HCT116 (cell line): ENCODE results near the gene FHIT. TPM values are rescaled to one million over a fixed set of nuclear protein-coding genes. Genes with fewer than 3 reads are reported as not detected.

Source experiments
- ATAC-seq: fragments of 200-7000 bp; cut with Tn5 transposase; 2 replicates; pipeline ENCODE4 v1.9.1; 2020; ENCODE audit warnings: mild to moderate bottlenecking, moderate library complexity
- BruUV-seq: library from RNA; stranded (reverse); fragments of 400-500 nt; replicated peaks from 2 replicates; lab custom pipeline; 2021; lab: Mats Ljungman, UMichigan
- CTCF ChIA-PET: fragments of 300-600 bp; sonication (Branson Sonifier 250); formaldehyde crosslinking; loops from one replicate; lab custom pipeline; 2021; ENCODE audit warnings: antibody characterized with exemption; lab: Charles Lee
- POLR2A ChIA-PET: fragments of 300-600, 350-600 bp; sonication (Branson Sonifier 250); formaldehyde crosslinking; loops from one replicate; lab custom pipeline; 2021; ENCODE audit warnings: antibody characterized with exemption; lab: Charles Lee
- RAD21 ChIA-PET, 2 experiments: fragments of 300-600 bp; sonication (Branson Sonifier 250); formaldehyde crosslinking; loops; one replicate each; lab custom pipeline; 2023; ENCODE audit warnings: low total read pairs in 2 of 2; ENCODE audit not compliant: uncharacterized antibody in 2 of 2, unreplicated experiment in 2 of 2, low non-redundant PET in 1 of 2; lab: Charles Lee
- DNase-seq: peaks from one replicate; pipeline ENCODE4 v3.0.0-alpha.2; 2010; ENCODE audit warnings: low read depth, low spot score
- H2AFZ ChIP-seq: fragments of 200-600 bp; shearing (Covaris generic), sonication (generic); 2 replicates; pipeline ENCODE4 v1.6.1; 2017; ENCODE audit warnings: low read depth, mixed run types, mixed read lengths, antibody characterized with exemption, low read length; ENCODE audit not compliant: poor library complexity, severe bottlenecking
- H3K27ac ChIP-seq: 2 replicates; pipeline ENCODE4 v1.5.1; 2012; ENCODE audit warnings: low read depth, low read length
- H3K27me3 ChIP-seq: fragments of 200-600 bp; sonication (generic); 2 replicates; pipeline ENCODE4 v1.6.1; 2016; ENCODE audit warnings: mixed run types, low read length, mixed read lengths; ENCODE audit not compliant: insufficient read depth
- H3K36me3 ChIP-seq, 2 experiments: fragments of 200-500 bp in 1 of 2; fragments of 200-600 bp in 1 of 2; sonication (Bioruptor generic) in 1 of 2; sonication (generic) in 1 of 2; 2 replicates each; pipeline versions ENCODE4 v1.5.1 to v1.6.1; 2014 to 2016; ENCODE audit warnings: low read length in 2 of 2, inconsistent platforms in 1 of 2, mixed read lengths in 1 of 2, mixed run types in 1 of 2; ENCODE audit not compliant: insufficient read depth in 2 of 2, control insufficient read depth in 1 of 2
- H3K4me1 ChIP-seq, 2 experiments: fragments of 200-600 bp in 1 of 2; sonication (generic) in 1 of 2; 2 replicates each; pipeline versions ENCODE4 v1.5.1 to v1.6.1; 2012 to 2017; ENCODE audit warnings: low read length in 2 of 2, inconsistent platforms in 1 of 2, mild to moderate bottlenecking in 1 of 2, mixed read lengths in 1 of 2, mixed run types in 1 of 2, moderate library complexity in 1 of 2; ENCODE audit not compliant: insufficient read depth in 2 of 2, control insufficient read depth in 1 of 2
- H3K4me2 ChIP-seq: fragments of 200-600 bp; sonication (generic); 2 replicates; pipeline ENCODE4 v1.6.1; 2017; ENCODE audit warnings: mixed run types, low read length, mixed read lengths
- H3K4me3 ChIP-seq, 2 experiments: fragments of 200-600 bp in 1 of 2; sonication (generic) in 1 of 2; replicated peaks in 1 of 2; 2 replicates each; pipeline ENCODE4 v1.5.1; 2011 to 2016; ENCODE audit warnings: low read length in 2 of 2, control low read depth in 1 of 2, low read depth in 1 of 2, mild to moderate bottlenecking in 1 of 2, mixed read lengths in 1 of 2, mixed run types in 1 of 2
- H3K79me2 ChIP-seq: fragments of 200-600 bp; sonication (generic); 2 replicates; pipeline ENCODE4 v1.6.1; 2017; ENCODE audit warnings: mild to moderate bottlenecking, mixed run types, low read length, moderate library complexity, mixed read lengths; ENCODE audit not compliant: insufficient read depth
- H3K9ac ChIP-seq: fragments of 200-600 bp; sonication (generic); 2 replicates; pipeline ENCODE4 v1.6.1; 2016; ENCODE audit warnings: low read length, mixed read lengths
- H3K9me2 ChIP-seq: fragments of 200-600 bp; sonication (generic), shearing (Covaris generic); 2 replicates; pipeline ENCODE4 v1.6.1; 2017; ENCODE audit warnings: mixed run types, mild to moderate bottlenecking, moderate library complexity; ENCODE audit not compliant: insufficient read depth
- H3K9me3 ChIP-seq, 2 experiments: fragments of 200-500 bp in 1 of 2; fragments of 200-600 bp in 1 of 2; sonication (Bioruptor generic) in 1 of 2; sonication (generic) in 1 of 2; 2 replicates each; pipeline ENCODE4 v1.6.1; 2014 to 2017; ENCODE audit warnings: low read length in 2 of 2, mixed read lengths in 2 of 2, inconsistent platforms in 1 of 2, low read depth in 1 of 2, mild to moderate bottlenecking in 1 of 2, mixed run types in 1 of 2, moderate library complexity in 1 of 2; ENCODE audit not compliant: control insufficient read depth in 1 of 2, insufficient read depth in 1 of 2
- H4K20me1 ChIP-seq: fragments of 200-600 bp; sonication (generic), shearing (Covaris generic); 2 replicates; pipeline ENCODE4 v1.6.1; 2017; ENCODE audit warnings: mixed run types, mild to moderate bottlenecking, moderate library complexity; ENCODE audit not compliant: insufficient read depth
- CEBPB ChIP-seq: IDR thresholded peaks from 2 replicates; pipeline ENCODE4 v1.6.1; 2012; ENCODE audit warnings: low read depth
- POLR2A ChIP-seq: IDR thresholded peaks from 2 replicates; pipeline ENCODE4 v1.7.0; 2011; ENCODE audit warnings: borderline replicate concordance; ENCODE audit not compliant: insufficient read depth, insufficient read length; ENCODE audit errors: extremely low read depth
- SRF ChIP-seq: IDR thresholded peaks from 2 replicates; pipeline ENCODE4 v1.6.1; 2012; ENCODE audit warnings: low read depth
- TCF7L2 ChIP-seq: IDR thresholded peaks from 2 replicates; pipeline ENCODE4 v1.7.0; 2011; ENCODE audit warnings: borderline replicate concordance, inconsistent platforms; ENCODE audit not compliant: insufficient read depth, insufficient read length; ENCODE audit errors: extremely low read depth
- ZNF274 ChIP-seq: fragments of 200-500 bp; sonication (Bioruptor generic); IDR thresholded peaks from 2 replicates; pipeline ENCODE4 v1.6.1; 2014; ENCODE audit warnings: mild to moderate bottlenecking, low read depth, low read length, inconsistent platforms
- intact Hi-C: fragments of 100-400 bp; cut with micrococcal nuclease; formaldehyde crosslinking; loops from 2 replicates; pipeline ENCODE4 v1.10.0; 2022
- total RNA-seq: library from RNA; stranded (reverse); gene quantifications from one replicate; pipeline ENCODE4 v1.2.1, GENCODE V29; 2021; ENCODE audit not compliant: unreplicated experiment
- TF ChIP-seq, protein P1 (sequence below): IDR thresholded peaks from 2 replicates; pipeline ENCODE4 v1.6.1; 2012; ENCODE audit warnings: low read depth

The FHIT gene
- total RNA-seq, 1 experiment from 2014 or later, result 20.1 TPM

DNA sequence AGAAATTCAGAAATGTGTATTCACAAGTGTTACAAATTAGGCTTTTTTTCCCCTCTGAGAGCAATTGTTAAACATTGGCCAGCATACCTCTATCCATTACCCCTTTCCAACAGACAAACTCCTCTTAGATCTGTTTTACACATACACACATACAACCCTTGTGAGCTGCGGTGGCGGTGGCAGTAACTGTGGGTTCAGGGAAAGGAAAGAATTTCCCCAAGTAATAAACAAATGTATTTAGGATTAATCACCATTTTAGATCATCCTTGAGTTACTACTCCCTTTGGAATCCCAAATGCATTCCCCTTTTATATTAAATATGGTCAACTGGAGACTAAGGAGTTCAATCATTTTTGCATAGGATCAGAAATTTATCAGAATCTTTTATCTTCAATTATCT, 667.0 kb downstream of the FHIT start:
- intact Hi-C loops, result loop anchor here (5.0 kb wide), 1 partner anchor 788 kb away; no protein-coding TSS in a partner anchor
- TF ChIP-seq CEBPB, result no peak
- TF ChIP-seq, protein P1, sequence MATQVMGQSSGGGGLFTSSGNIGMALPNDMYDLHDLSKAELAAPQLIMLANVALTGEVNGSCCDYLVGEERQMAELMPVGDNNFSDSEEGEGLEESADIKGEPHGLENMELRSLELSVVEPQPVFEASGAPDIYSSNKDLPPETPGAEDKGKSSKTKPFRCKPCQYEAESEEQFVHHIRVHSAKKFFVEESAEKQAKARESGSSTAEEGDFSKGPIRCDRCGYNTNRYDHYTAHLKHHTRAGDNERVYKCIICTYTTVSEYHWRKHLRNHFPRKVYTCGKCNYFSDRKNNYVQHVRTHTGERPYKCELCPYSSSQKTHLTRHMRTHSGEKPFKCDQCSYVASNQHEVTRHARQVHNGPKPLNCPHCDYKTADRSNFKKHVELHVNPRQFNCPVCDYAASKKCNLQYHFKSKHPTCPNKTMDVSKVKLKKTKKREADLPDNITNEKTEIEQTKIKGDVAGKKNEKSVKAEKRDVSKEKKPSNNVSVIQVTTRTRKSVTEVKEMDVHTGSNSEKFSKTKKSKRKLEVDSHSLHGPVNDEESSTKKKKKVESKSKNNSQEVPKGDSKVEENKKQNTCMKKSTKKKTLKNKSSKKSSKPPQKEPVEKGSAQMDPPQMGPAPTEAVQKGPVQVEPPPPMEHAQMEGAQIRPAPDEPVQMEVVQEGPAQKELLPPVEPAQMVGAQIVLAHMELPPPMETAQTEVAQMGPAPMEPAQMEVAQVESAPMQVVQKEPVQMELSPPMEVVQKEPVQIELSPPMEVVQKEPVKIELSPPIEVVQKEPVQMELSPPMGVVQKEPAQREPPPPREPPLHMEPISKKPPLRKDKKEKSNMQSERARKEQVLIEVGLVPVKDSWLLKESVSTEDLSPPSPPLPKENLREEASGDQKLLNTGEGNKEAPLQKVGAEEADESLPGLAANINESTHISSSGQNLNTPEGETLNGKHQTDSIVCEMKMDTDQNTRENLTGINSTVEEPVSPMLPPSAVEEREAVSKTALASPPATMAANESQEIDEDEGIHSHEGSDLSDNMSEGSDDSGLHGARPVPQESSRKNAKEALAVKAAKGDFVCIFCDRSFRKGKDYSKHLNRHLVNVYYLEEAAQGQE, result no peak
- no peak for TF ChIP-seq TCF7L2
- TF ChIP-seq ZNF274, result no peak
- no peak for TF ChIP-seq SRF
- TF ChIP-seq POLR2A, result no peak
- TF ChIP-seq, all 23 proteins: peak for 0
- no peak overlapping the region for H3K4me2 ChIP-seq
- H4K20me1 ChIP-seq, result no peaks in the 10 kb centered on the region
- POLR2A ChIA-PET, result no interaction called here
- H3K36me3 ChIP-seq, result no peaks in the 10 kb centered on the region
- DNase-seq, result no peak
- H3K4me3 ChIP-seq, result no peak overlapping the region
- BruUV-seq, result no TSS peak
- RAD21 ChIA-PET, result no interaction called here
- no peaks in the 10 kb centered on the region for H3K79me2 ChIP-seq
- CTCF ChIA-PET, result no interaction called here
- peaks cover 5 to 15% of the 10 kb centered on the region in 2 experiments; a peak in 3 of 4 replicates for H3K4me1 ChIP-seq
- no peak overlapping the region for H2AFZ ChIP-seq
- no peak for ATAC-seq
- peaks cover 9% of the 10 kb centered on the region for H3K27me3 ChIP-seq
- no peak overlapping the region for H3K9ac ChIP-seq
- no peaks in the 10 kb centered on the region for H3K9me2 ChIP-seq
- no peak overlapping the region for H3K27ac ChIP-seq
- H3K9me3 ChIP-seq, result no peaks in the 10 kb centered on the region
